Activated CD4-positive, alpha-beta T cell treated with anti-CD3 and anti-CD28 coated beads, Interleukin-2, amount 10 ng/mL, durations not matched to agents 7 days and 5 days (primary cell): ENCODE results near the gene F13B. TPM values are rescaled to one million over a fixed set of nuclear protein-coding genes. Genes with fewer than 3 reads are reported as not detected.
"Not testable (repeated sequence)": the region's sequence is repeated elsewhere in the genome, so short reads cannot be mapped to it uniquely, and the experiment has no call there.

Source experiments
- CTCF ChIA-PET: fragments of 350-600 bp; sonication (Branson Sonifier 250); formaldehyde crosslinking; loops from one replicate; lab custom pipeline; 2021; ENCODE audit warnings: antibody characterized with exemption; lab: Charles Lee
- POLR2A ChIA-PET: fragments of 350-600 bp; sonication (Branson Sonifier 250); formaldehyde crosslinking; loops from one replicate; lab custom pipeline; 2021; ENCODE audit warnings: antibody characterized with exemption; lab: Charles Lee
- DNase-seq: peaks from one replicate; pipeline ENCODE4 v3.0.0-alpha.2; 2020
- H3K27ac Mint-ChIP-seq: one replicate; pipeline ENCODE4 v1.8.0; 2021; ENCODE audit warnings: mild to moderate bottlenecking, moderate library complexity, mixed read lengths
- H3K27me3 Mint-ChIP-seq: one replicate; pipeline ENCODE4 v1.8.0; 2021; ENCODE audit warnings: mixed read lengths
- H3K36me3 Mint-ChIP-seq: one replicate; pipeline ENCODE4 v1.8.0; 2021; ENCODE audit warnings: low read depth, mixed read lengths
- H3K4me1 Mint-ChIP-seq: one replicate; pipeline ENCODE4 v1.8.0; 2021; ENCODE audit warnings: mixed read lengths
- H3K4me3 Mint-ChIP-seq: one replicate; pipeline ENCODE4 v1.8.0; 2021; ENCODE audit warnings: mild to moderate bottlenecking, moderate library complexity, mixed read lengths
- H3K9me3 Mint-ChIP-seq: one replicate; pipeline ENCODE4 v1.8.0; 2021; ENCODE audit warnings: mixed read lengths
- total RNA-seq, 2 experiments: library from RNA; stranded (reverse); gene quantifications; one replicate each; pipeline ENCODE4 v1.2.3, GENCODE V29; 2021

F13B gene
- total RNA-seq, 2 experiments from 2014 or later, result not detected

- H3K9me3 Mint-ChIP-seq, POLR2A ChIA-PET, CTCF ChIA-PET, DNase-seq, H3K4me3 Mint-ChIP-seq, H3K27me3 Mint-ChIP-seq, H3K36me3 Mint-ChIP-seq, H3K27ac Mint-ChIP-seq, H3K4me1 Mint-ChIP-seq: not testable (repeated sequence)
These were observed 75.0 kb downstream of the F13B start for GRCh38 chr1:196991919-196992651.

Other genes with a start within 250 kb of the F13B start
- gene CFHR1, start 247.5 kb downstream of the F13B start, total RNA-seq, result not detected
- not detected for gene CFHR4, start 179.2 kb downstream of the F13B start, total RNA-seq
- not detected for gene CFHR2, start 123.5 kb downstream of the F13B start, total RNA-seq
- not detected for gene CFHR5, start 89.7 kb downstream of the F13B start, total RNA-seq
- gene ASPM, start 79.4 kb upstream of the F13B start, total RNA-seq, result 100 to 1,000 TPM in 1 of 2 experiments, 10 to 100 TPM in 1; 92.8 to 104 TPM
- 1 to 10 TPM; 6.2 to 7.0 TPM for gene ZBTB41, start 134.0 kb upstream of the F13B start, total RNA-seq
- gene CRB1, start 201.0 kb upstream of the F13B start, total RNA-seq, result under 1 TPM in 1 of 2 experiments, not detected in 1; 0.06 TPM